ENCODE measurements around the gene NHSL2.

NHSL2 gene

GRCh38 chrX:71991164-71991563, 80.5 kb downstream of the NHSL2 start:
- DNase-seq (ENCODE audit: low spot score), result no peak

DNA sequence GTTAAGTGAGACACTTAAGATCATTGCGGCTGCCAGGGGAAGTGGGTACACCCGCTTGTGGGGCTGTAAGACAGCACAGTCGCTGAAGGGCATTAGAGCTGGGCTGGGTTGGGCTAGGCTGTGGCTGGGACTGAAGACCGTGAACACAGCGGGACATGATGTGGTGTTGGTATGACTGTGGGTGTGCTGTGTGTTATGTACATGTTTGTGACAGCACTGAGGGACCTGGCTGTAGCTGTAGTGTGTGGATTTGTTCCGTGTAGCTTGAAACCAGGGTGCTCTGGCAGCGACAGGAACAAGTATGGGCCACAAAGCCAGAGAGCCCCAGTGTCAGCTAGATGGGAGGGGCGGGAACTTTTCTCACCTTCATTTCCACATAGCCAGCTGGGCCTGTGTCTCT, 82.1 kb downstream of the NHSL2 start:
- DNase-seq (ENCODE audit: low spot score), result no peak

GRCh38 chrX:71993371-71993770, 82.7 kb downstream of the NHSL2 start:
- DNase-seq (ENCODE audit: low spot score), result no peak

GRCh38 chrX:71994601-71995000, 84.0 kb downstream of the NHSL2 start:
- DNase-seq (ENCODE audit: low spot score), result no peak

GRCh38 chrX:71995122-71995521, 84.5 kb downstream of the NHSL2 start:
- DNase-seq (ENCODE audit: low spot score), result no peak

DNA sequence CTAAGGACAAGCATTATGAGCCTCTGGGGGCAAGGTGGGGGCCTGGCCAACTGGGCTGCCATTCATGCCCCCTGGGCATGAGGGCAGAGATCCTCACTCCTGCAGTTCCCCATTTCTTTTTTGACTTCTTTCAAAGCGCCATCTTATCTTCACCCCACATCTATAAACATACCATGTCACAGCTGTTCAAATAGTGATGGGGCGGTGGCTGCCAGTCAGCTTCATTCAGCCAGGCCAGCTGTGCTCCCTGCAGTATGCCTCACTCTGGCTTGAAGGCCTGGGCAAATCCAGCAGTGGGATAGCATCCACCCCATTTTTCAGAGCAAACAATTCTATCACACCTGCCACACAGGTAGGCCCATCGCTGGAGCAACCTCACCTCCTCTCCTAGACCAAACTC, 85.5 kb downstream of the NHSL2 start:
- no peak for DNase-seq (ENCODE audit: low spot score)

GRCh38 chrX:71996826-71997225, 86.2 kb downstream of the NHSL2 start:
- DNase-seq (ENCODE audit: low spot score), result no peak

DNA sequence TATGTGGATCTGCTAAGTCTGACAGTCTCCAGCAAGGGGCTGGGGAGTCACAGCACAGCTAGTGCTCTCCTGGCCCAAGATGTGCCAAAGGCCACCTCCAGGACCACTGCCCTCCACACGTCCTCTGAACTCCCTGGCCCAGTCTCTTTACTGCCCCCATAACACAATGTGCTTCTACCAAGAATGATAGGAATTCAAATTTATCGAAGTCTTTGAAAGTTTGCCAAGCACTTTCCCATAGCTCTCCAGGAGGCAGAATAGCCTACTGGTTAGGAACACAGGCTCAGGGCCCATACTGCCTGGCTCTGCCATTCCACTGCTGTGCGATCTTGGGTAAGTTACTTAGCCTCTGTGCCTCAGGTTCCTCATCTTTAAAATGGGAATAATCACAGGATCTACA, 86.7 kb downstream of the NHSL2 start:
- DNase-seq (ENCODE audit: low spot score), result no peak

DNA sequence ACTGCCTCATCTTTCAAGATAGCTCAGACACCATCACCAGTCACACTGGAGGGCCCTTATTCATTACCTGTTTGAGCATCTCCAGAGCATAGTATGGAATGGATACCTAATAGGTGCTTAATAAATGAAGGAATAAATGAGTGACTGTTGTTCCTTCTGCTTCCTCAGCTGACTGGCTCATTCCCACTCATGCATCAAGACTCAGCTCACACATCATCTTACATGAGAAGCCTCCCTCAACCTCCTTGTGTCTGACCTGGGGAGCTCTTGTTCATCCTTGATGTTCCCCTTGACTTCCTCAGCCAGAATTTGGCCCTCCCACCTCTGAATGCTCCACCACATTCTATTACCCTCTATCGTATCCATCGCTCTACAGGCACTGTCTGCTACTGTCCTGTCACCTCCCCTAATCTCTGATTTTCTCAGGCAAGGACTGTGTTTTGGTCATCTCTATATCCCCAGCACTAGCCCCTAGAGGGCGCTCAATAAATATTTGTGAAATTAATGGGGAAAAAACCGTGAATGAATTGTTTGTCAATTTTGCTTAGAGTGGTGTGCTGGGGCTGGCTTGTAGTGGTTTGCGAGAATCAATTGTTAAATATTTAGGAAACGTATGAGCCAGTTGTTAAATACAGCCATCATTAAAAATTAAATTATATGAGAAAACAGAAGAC, 88.3 kb downstream of the NHSL2 start:
- DNase-seq (ENCODE audit: low spot score), result peak; percentile 27

DNA sequence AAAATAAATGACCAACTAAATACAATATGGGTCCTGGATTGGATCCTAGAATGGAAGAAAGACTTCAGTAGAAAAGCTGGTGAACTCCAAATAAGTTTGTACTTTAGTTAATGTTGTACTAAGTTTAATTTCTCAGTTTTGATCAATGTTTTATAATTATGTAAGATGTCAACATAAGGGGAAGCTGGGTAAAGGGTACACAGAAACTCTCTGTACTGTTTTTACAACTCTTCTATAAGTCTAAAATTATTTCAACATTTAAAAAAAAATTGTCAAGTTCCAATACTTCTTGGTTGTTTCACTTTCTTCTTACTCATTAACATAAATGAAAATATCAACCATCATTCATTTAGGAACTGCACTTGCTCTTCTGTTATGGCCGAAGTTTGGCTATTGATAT, 88.9 kb downstream of the NHSL2 start:
- DNase-seq (ENCODE audit: low spot score), result no peak

GRCh38 chrX:72001471-72001870, 90.8 kb downstream of the NHSL2 start:
- DNase-seq (ENCODE audit: low spot score), result no peak

GRCh38 chrX:72001906-72002305, 91.3 kb downstream of the NHSL2 start:
- DNase-seq (ENCODE audit: low spot score), result no peak

GRCh38 chrX:72002875-72003274, 92.2 kb downstream of the NHSL2 start:
- DNase-seq (ENCODE audit: low spot score), result no peak

DNA sequence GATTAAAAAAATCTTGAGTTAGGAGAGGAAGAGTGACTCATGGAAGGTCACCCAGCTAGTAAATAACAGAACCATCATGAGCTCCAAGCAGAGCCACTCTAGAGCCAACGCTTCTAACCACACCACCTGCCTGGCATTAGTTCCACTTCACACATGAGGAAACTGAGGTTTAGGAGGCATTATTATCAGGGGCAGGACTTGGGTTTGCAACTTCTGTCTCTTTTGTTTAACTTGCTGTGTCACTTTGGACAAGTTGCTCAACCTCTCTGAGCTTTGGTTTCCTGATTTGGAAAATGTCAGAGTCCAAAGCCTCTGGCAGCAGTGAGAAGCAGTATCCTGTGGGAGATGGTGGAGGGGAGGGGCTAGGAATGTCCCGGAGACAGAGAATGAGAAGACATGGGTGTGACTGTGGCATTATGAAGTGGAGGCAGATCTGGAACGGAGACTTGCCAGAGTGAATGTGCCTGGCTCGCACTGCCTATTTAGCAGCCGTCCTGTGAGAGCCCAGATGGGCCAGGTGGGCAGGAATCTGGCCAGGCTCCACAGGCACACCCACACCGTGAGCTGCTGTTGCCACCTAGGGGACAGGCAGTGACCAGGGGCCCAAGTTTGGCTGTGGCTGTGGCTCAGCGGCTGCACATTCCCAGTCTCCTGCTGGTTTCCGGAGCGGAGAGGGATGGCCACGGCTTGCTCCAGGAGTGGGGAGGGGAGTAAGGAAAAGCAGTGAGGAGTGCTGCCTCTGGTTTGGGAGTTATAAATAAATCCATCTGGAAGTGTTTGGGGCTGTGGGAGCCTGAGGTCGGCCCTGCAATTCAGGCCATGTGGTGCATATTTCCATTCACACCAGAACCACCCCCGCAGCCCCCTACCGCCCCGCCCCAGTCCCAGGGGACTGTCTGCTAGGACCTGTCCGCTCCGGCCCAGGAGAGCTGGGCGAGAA, 93.4 kb downstream of the NHSL2 start:
- no peak for DNase-seq (ENCODE audit: low spot score)

DNA sequence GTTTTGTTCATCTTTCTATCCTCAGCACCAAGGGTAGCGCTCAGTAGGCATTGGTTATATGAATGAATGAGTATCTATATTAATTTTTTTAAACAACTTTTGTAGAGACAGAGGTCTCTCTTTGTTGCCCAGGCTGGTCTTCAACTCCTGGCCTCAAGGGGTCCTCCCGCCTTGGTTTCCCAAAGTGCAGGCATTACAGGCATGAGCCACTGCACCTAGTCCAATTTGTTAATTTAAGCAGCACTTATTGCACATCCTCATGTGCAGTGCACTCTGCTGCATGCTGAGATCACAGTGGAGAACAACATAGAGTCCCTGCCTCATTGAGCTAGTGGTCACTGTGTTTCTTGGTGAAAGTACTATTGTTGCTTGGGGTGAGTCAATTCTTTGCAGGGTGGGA, 94.4 kb downstream of the NHSL2 start:
- DNase-seq (ENCODE audit: low spot score), result no peak

DNA sequence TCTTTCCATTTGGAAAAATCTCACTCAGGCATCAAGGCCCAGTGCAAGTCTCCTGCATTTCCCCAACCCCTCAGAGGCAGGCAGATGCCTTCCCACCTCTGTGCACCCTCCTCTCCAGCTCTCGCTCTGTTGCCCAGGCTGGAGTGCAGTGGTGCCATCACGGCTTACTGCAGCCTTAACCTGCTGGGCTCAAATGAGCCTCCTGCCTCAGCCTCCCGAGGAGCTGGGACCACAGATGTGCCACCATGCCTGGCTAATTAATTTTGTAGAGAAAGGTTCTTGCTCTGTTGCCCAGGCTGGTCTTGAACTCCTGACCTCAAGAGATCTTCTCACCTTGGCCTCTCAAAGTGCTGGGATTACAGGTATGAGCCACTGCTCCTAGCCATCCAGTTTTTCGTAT, 95.8 kb downstream of the NHSL2 start:
- no peak for DNase-seq (ENCODE audit: low spot score)

- DNase-seq (ENCODE audit: low spot score), result no peak
Measured at GRCh38 chrX:72009731-72010130, 99.1 kb downstream of the NHSL2 start.

DNA sequence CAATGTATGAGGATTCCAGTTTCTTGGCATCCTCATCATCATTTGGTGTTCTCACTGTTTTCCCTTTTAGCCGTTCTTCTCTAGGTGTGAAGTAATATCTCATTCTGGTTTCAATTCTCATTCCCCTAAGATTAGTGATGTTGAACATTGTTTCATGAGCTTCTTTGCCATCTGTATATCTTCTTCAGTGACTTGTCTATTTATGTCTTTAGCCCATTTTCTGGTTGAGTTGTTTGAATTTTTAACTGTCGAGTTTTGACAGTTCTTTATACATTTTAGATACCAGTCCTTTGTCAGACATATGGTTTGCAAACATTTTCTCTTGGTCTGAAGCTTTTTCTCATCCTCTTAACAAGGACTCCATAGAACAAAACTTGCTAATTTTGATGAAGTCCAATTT, 101.1 kb downstream of the NHSL2 start:
- no peak for DNase-seq (ENCODE audit: low spot score)

DNA sequence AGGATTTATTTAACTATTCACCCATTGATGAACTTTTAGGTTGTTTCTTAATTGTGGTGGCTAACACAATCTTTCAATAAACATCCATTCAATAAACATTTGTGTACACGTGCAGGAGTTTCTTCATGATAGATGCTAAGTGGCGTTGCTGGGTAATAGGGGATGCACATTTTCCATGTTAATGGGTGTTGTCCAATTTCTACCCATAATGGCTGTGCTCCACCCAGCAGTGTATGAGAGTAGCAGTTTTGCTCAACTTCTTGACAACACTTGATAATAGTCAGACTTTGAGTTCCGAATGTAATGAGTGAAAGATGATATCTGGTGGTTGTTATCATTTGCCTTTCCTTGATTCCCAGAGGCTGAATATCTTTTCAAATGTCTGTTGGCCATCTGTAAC, 104.7 kb downstream of the NHSL2 start:
- DNase-seq (ENCODE audit: low spot score), result no peak

DNA sequence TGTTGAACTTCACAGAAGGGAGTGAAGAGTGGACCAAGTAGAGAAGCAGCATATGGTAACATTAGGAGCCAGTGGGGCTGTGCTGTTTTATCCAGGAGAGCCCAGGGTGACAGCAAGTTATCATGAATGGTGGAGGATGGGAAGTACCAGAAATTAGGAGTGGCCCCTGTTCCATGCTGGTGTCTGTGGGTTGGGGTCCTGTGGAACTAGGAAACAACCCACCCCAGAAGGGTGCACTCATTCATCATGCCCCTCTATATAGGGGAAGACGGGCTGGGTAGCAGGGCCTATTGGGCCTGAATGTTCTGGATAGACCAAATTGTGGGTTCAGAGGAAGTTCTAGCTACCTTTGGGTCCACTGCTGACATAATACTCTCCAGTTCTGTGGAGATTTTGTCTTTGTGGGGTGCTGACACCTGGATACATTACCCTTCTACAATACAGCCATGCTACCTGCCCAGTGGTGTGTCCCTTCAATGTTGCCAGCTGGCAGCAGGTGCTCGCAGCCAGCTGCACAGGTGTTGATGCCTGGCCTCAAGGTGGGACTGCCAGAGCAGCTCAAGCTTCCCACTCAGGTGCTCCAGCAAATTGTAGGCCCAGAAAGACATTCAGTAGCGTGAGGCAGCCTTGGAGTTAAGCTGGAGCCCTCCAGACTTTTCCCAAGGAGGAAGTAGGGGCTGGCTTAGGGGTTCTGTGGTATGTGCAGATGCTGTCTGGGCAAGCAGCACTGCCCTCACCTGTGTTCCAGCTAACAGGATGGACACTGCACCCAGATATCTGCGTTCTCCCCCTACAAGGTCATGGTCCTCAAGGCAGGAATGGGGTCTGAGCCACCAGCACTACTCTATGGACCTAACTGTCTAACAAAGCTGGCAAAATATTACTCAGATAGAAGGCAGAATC, 106.5 kb downstream of the NHSL2 start:
- no peak for DNase-seq (ENCODE audit: low spot score)

GRCh38 chrX:72018277-72019112, 107.8 kb downstream of the NHSL2 start:
- DNase-seq (ENCODE audit: low spot score), result peak; percentile 60

DNA sequence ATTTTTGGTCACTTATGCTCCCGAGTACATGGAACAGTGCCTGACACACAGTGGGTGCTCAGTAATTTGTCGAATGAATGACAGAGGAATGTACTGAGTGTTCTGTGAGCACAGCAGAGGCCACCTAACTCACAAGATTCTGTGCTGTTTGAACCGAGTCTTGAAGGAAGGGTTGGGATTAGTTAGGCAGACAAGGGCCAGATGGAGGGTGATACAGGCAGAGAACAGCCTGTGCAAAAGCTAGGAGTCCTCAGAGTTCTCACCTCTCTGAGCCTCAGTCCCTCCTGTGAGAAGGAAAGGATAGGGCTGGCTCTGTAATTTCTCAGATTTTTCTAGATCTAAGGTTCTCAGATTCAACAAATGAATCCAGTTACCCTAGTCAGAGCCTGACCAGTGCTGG, 108.8 kb downstream of the NHSL2 start:
- DNase-seq (ENCODE audit: low spot score), result no peak
